Duodenal mucosa (tissue), 2 donors: ENCODE measurements around the gene TRIM65.
A peak's percentile ranks its signal among the peaks of the same experiment; 100 is the strongest.

Source experiments
- H3K27ac ChIP-seq: one replicate; pipeline ENCODE4 v1.7.0; 2013; ENCODE audit warnings: low read depth, low read length
- H3K27me3 ChIP-seq, 2 donors: one replicate each; pipeline ENCODE4 v1.7.0; 2013; ENCODE audit warnings: low read length in 2 of 2, control low read depth in 1 of 2; ENCODE audit not compliant: insufficient read depth in 2 of 2, control insufficient read depth in 1 of 2
- H3K36me3 ChIP-seq, 2 donors: one replicate each; pipeline ENCODE4 v1.7.0; 2013; ENCODE audit warnings: low read length in 2 of 2, control low read depth in 1 of 2; ENCODE audit not compliant: insufficient read depth in 2 of 2, control insufficient read depth in 1 of 2
- H3K4me1 ChIP-seq, 2 donors: one replicate each; pipeline ENCODE4 v1.7.0; 2013; ENCODE audit warnings: low read length in 2 of 2, control low read depth in 1 of 2; ENCODE audit not compliant: insufficient read depth in 2 of 2, control insufficient read depth in 1 of 2
- H3K4me3 ChIP-seq, 2 donors: one replicate each; pipeline ENCODE4 v1.7.0; 2013; ENCODE audit warnings: low read length in 2 of 2, low read depth in 1 of 2
- H3K9ac ChIP-seq, 2 donors: one replicate each; pipeline ENCODE4 v1.7.0; 2013; ENCODE audit warnings: low read length in 2 of 2, low read depth in 1 of 2
- H3K9me3 ChIP-seq, 2 donors: one replicate each; pipeline ENCODE4 v1.7.0; 2013; ENCODE audit warnings: low read length in 2 of 2, control low read depth in 1 of 2; ENCODE audit not compliant: control insufficient read depth in 1 of 2

Gene TRIM65

DNA sequence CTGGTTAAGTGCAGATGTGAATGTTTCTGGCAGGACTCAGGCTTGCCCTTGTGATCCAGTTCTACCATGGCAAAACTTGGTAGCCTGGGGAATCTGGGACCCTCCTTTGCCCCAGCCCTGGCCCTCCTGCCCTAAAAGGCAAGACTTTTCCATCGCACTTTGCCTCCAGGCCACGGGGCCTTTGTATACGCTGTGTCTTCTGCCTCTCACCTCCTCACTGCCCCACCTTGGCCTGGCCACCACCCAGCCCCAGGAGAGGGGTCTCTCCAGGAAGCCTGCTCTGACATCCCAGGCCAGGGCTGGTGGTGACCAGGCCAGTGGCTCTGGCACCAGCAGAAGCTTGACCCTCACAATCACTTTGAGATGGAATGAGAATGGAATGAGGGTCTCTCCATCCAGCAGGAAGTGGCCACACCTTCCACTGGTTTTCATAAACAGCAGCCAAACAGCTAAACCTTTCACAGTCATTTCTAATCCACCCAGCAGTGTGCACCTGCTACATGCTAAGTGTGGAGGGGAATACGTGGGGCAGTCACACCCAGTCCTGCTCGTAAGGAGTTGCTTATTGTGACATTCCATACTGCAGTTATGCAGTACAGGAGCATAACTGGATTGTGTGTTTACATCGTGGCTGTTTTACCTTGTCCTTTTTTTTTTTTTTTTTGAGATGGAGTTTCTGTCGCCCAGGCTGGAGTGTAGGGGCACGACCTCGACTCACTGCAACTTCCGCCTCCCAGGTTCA lies 9.6 kb upstream of the TRIM65 start:
- Histone ChIP-seq H3K36me3 (peaks cover 11 to 14% of the 10 kb centered on the region in 2 donors), H3K9ac (no peak overlapping the region), H3K4me3 (no peak overlapping the region), H3K27ac (no peak overlapping the region), H3K27me3 (no peaks in the 10 kb centered on the region), H3K4me1 (peaks cover 20 to 24% of the 10 kb centered on the region in 2 donors), H3K9me3 (no peaks in the 10 kb centered on the region)

DNA sequence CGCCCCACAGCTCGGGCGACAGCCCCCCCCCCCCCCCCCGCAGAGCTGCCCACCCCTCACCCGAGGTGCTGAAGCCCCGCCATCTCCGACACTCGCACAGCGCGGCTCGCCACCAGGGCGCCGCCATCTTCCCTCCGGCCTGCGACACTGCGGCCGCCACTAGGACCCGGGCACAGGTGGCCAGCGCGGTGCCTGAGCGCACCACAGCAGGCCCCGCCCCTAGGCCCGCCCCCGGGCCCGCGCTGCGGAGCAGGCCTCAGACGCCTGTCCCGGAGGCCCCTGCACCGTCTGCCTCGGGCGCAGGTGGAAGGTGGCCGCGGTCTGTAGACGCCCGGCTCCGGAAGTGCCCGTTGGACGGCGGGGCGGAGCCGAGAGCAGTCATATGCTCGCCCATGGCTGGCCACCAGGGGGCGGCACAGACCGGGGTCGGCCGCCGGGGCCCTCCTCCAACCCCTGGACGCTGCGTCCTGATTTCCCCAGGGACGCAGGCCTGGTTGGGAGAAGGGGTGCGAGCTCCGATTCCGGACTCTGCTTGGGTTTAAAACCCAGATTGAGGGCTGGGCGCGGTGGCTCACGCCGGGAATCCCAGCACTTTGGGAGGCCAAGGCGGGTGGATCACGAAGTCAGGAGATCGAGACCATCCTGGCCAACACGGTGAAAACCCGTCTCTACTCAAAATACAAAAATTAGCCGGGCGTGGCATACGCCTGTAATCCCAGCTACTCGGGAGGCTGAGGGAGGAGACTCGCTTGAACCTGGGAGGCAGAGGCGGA lies 8.2 kb upstream of the TRIM65 start, which contains the start of gene MRPL38:
TSS of gene MRPL38 (minus strand) at position 136 of the 773 bp plus-strand sequence. CDS start at position 127, 9 bp downstream.
- H3K4me1 ChIP-seq, result peaks cover 16 to 21% of the 10 kb centered on the region in 2 donors
- peak within 1 kb of the TSS; percentile 87 for H3K27ac ChIP-seq
- H3K4me3 ChIP-seq, result peak within 1 kb of the TSS; percentile 63 to 85
- H3K27me3 ChIP-seq, result no peaks in the 10 kb centered on the region
- no peaks in the 10 kb centered on the region for H3K9me3 ChIP-seq
- H3K9ac ChIP-seq, result peak within 1 kb of the TSS; percentile 56 to 74
- peaks cover 13 to 25% of the 10 kb centered on the region in 2 donors for H3K36me3 ChIP-seq

DNA sequence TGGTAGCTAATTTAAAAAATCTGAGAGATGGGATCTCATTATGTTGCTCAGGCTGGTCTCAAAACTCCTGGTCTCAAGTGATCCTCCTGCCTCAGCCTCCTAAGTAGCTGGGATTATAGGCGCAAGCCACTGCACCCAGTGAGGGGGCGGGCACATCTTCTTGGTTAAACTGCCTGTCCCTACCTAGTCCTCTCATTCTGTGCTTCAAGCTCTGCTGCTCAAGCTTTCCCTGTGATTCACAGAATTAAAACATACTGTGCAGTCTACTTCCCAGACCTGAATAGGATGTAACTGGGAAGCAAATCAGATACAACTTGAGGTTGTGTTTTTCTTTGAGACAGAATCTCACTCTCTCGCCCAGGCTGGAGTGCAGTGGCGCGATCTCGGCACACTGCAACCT lies 5.7 kb upstream of the TRIM65 start:
- Histone ChIP-seq H3K9me3 (no peaks in the 10 kb centered on the region), H3K27me3 (no peaks in the 10 kb centered on the region), H3K9ac (no peak overlapping the region), H3K27ac (no peak overlapping the region), H3K36me3 (peaks cover 26 to 41% of the 10 kb centered on the region in 2 donors), H3K4me3 (no peak overlapping the region), H3K4me1 (peaks cover 11 to 14% of the 10 kb centered on the region in 2 donors)

DNA sequence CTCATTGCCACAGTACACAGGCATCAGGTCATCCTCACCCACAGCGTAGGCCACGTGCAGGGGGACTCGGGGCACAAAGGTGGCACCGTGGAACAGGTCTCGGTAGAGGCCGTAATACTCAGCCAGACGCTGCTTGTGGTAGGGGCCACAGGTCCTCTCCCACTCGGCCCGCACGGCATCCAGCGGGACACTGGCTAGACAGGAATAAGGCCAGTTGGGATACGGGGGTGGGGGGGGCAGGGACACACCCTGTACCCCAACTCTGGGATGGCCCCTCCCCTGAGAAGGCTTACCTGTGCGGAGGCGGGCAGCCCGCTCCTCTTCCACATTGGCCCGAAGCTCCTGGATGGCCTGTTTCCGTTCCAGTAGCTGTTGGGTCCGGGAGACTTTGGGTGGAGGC lies 5.0 kb upstream of the TRIM65 start:
- Histone ChIP-seq H3K36me3 (peaks cover 26 to 41% of the 10 kb centered on the region in 2 donors), H3K27ac (no peak overlapping the region), H3K9me3 (no peaks in the 10 kb centered on the region), H3K9ac (no peak overlapping the region), H3K27me3 (no peaks in the 10 kb centered on the region), H3K4me1 (peaks cover 14% of the 10 kb centered on the region in 2 donors), H3K4me3 (no peak overlapping the region)

DNA sequence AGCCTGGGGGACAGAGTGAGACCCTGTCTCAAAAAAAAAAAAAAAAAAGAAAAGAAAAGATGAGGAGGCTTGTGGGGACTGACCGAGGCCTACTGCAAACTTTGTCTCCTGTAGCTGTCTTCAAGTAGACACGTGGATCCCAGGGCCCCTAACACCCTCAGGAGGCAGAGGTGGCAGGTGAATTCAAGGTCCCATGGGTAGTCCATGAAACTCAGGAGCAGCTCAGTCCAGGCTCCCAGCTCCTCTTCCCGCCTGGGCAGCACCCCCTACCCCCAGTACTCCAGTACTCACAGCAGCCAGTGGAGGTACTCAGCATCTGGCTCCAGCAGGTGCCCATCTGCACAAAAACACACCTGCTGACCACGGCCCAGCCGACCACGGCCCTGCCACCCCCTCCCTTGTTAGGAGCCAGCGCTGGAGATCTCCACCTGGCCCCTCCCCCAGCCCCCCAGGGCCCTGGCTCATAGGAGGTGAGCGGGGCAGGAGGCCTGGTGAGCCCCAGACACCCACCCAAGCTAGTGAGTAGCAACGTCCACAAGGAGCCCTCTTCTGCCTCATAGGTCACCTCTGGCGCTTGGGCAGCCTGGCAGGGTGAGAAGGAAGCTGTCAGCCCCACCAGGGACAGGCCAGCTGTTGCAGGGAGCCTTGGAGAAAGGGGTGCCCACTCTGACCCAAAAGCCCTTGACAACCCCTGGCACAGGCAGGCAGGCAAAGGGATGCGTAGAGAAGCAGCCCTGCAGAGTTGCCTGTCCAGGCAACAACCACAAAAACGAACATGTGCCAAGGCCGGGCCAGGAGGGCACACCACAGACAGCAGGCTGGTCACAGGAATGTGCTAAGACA lies 4.2 kb upstream of the TRIM65 start:
- Histone ChIP-seq H3K4me3 (no peak overlapping the region), H3K9ac (no peak overlapping the region), H3K36me3 (peaks cover 26 to 41% of the 10 kb centered on the region in 2 donors), H3K4me1 (peaks cover 13 to 14% of the 10 kb centered on the region in 2 donors), H3K27ac (no peak overlapping the region), H3K27me3 (no peaks in the 10 kb centered on the region), H3K9me3 (no peaks in the 10 kb centered on the region)

DNA sequence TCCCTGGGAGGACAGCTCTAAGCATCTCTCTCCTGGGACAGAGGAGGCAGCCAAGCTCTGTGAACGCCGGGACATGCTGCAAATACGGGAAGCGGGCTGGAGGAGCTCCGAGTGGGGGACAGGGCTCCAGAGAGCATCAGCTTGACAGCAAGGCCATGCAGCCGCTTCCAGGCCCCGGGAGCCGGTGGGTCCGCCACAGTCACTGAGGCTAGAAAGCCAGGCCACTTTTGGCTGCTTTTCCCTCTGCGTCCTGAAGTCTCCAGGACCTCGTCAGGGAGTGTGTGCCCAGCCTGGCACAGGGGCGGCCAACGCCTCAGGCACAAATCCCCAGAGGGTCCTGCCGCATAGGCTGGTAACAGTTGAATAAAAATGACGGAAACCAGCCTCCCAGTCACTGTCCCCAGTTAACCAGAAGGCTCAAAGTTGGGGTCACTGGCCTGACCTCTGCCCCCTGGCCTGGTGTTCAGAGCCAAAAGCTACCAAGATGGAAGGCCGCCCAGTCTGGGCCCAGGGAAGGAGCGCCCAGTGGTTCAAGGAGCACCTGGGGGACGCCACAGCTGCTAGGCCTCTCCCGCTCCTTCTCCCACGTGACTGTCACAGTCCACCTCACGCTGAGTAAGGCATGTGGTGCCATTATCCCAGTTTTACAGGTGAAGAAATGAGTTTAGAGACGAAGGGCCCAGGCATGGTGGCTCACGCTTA lies 3.2 kb upstream of the TRIM65 start:
- Histone ChIP-seq H3K9ac (no peak overlapping the region), H3K4me1 (peaks cover 15 to 23% of the 10 kb centered on the region in 2 donors), H3K9me3 (no peaks in the 10 kb centered on the region), H3K4me3 (no peak overlapping the region), H3K36me3 (peaks cover 26 to 41% of the 10 kb centered on the region in 2 donors), H3K27me3 (no peaks in the 10 kb centered on the region), H3K27ac (no peak overlapping the region)

DNA sequence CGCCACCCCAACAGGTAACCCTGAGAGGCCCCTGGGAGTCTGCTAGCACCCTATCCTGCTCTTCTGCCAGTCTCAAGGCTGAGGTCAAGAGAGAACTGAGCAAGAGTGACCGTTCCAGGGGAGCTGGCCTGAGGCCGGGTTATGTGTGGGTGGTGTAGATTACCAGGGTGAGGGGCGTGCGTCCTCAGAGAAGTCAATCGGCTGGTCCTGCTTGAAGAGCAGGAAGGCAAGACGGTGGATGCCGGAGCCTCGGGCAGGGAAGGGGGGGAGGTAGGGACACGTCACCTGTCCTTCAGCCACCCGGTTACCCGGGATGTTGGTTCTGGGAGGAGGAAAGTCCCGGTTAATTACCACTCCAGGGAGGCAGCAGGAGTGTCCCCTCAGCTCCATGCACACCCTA lies 2.6 kb upstream of the TRIM65 start:
- H3K36me3 ChIP-seq, result peaks cover 26 to 41% of the 10 kb centered on the region in 2 donors
- no peak overlapping the region for H3K4me3 ChIP-seq
- no peak overlapping the region for H3K9ac ChIP-seq
- H3K27me3 ChIP-seq, result no peaks in the 10 kb centered on the region
- no peaks in the 10 kb centered on the region for H3K9me3 ChIP-seq
- H3K27ac ChIP-seq, result no peak overlapping the region
- peaks cover 18 to 25% of the 10 kb centered on the region in 2 donors for H3K4me1 ChIP-seq

DNA sequence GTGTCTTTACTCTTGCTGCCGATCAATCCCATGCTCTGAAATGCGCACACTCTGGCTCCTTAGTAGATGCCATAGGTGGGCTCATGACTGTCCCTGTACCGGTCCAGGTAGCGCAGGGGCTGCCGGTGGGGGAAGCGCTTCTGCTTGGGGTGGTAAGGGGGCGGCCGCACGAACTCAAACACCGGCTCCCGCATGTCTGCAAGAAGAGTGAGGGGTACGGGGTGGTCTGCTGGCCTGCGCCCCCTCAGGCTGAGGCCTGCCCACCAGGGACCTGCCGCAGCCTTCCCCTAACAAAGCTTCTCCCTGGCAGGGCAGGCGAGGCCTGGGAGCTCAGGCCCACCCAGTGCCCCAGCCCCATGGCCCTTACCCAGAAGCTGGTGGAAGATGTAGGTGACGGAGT lies 2.0 kb upstream of the TRIM65 start:
- H3K36me3 ChIP-seq, result peaks cover 26 to 41% of the 10 kb centered on the region in 2 donors
- no peaks in the 10 kb centered on the region for H3K27me3 ChIP-seq
- H3K4me3 ChIP-seq, result no peak overlapping the region
- H3K9me3 ChIP-seq, result no peaks in the 10 kb centered on the region
- no peak overlapping the region for H3K27ac ChIP-seq
- H3K4me1 ChIP-seq, result peaks cover 19 to 21% of the 10 kb centered on the region in 2 donors
- H3K9ac ChIP-seq, result no peak overlapping the region

DNA sequence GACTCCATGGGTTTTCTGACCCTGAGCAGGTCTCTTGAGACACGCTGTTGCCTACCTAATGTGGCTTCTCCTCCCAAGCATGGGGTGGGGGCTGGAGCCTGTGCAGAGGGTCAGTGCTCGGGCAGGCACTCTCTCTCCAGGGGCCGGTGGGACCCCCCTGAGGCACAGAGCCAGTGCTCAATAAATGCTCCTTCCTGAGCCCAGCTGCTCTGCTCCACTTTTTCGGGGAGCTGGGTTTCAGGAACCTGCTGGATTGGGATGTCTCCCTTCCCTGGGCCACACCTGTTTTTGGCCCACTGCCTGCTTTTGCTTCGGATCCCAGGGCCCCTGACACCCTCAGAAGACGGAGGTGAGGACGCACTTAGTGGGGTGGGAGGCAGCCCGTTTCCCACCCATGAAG lies 1.3 kb upstream of the TRIM65 start:
- peaks cover 26 to 41% of the 10 kb centered on the region in 2 donors for H3K36me3 ChIP-seq
- H3K4me3 ChIP-seq, result no peak overlapping the region
- no peak overlapping the region for H3K27ac ChIP-seq

More for the DNA sequence above, 1.3 kb upstream of the TRIM65 start:
- no peak overlapping the region for H3K9ac ChIP-seq
- H3K27me3 ChIP-seq, result no peaks in the 10 kb centered on the region
- peaks cover 17 to 21% of the 10 kb centered on the region in 2 donors for H3K4me1 ChIP-seq
- no peaks in the 10 kb centered on the region for H3K9me3 ChIP-seq
